Raji (cell line): ENCODE measurements around the gene ELMO1.

ENCODE experiments used
- POLR2A ChIP-seq: IDR thresholded peaks from 2 replicates; pipeline ENCODE4 v1.6.1; 2011; ENCODE audit warnings: low read depth, low read length, control low read depth; ENCODE audit not compliant: insufficient read depth

ELMO1 gene

DNA sequence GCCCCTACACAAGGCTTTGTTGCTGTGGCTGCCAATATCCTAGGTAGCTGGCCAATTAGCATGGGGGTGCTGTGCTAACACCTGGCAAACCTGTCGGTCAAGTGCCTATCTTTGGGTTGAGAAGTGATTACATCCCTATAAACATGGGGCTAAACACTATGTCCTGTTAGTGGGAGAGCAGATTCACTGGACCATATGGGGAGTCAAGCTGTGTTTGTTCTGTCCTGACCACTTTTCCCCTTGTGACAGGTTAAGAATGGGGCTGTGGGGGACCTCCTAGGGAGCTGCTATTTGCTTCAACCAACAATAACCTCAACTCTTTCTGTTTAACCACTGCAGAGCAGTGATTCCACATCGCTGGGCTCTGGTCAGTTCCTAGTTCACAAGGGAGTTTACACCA, 572.9 kb downstream of the ELMO1 start:
- TF ChIP-seq POLR2A = no peak

- no peak for TF ChIP-seq POLR2A
Measured at GRCh38 chr7:36874041-36874440, 574.6 kb downstream of the ELMO1 start.

DNA sequence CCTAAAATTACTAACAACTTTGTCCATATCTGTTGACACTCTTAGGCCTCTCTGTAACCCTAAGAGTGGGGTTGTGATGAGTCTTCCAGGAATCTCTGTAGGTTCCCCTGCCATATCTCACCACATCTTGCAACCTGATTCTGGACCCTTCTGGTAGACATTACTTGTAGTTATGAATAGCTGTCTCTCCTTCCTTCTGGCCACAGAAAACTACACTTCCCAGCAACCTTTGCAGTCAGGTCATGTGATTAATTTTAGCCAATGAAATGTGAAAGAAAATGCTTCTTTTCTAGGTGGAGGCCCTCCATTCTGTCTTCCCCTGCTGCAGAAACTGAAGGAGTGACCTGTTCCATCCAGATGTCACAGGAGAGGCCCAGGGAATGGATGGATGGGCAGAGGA, 576.8 kb downstream of the ELMO1 start:
- TF ChIP-seq POLR2A = no peak

- no peak for TF ChIP-seq POLR2A
Measured at GRCh38 chr7:36871355-36871738, 577.3 kb downstream of the ELMO1 start.

- no peak for TF ChIP-seq POLR2A
Measured at GRCh38 chr7:36870625-36871354, 577.9 kb downstream of the ELMO1 start.

- TF ChIP-seq POLR2A = no peak
Measured at GRCh38 chr7:36868727-36869411, 579.8 kb downstream of the ELMO1 start.

GRCh38 chr7:36865019-36865418, 583.6 kb downstream of the ELMO1 start:
- no peak for TF ChIP-seq POLR2A

DNA sequence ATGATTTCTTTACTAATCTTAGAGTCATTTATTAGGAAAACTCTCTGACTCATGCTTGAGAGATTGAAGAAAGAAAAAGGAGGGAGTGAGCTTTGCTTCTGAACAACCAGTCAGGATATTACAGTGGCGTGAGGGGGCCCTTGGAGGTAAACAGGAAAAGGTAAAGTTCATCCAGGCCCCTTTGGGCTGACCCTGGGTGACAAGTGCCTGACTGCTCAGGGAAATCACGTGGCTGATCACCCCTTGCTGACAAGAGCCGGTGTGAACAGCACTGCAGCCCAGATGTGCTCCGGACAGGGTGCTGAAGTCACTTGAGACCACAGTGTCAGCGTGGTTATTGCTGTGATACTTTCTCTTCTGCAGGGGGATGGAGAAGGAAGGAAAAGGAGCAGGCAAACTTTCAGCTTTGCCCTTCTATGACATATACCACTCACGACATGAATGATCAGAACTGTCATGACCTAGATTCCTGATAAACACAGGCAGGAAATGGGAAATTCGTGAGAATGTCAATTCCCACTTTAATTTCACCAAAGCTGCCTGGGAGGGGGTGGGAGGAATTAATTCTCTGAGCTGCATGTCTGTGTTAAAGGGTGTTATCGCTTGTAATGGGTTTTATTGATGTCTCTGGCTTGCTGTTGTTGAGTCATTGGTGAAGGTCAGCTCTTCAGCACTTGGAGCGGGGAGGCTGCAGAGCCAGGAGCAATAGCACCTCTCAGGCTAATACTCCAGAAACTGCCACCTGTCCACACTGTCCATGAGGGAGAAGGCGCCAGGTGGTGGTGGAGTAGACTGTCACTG, 584.6 kb downstream of the ELMO1 start:
- TF ChIP-seq POLR2A = no peak

GRCh38 chr7:36862771-36863261, 585.8 kb downstream of the ELMO1 start:
- no peak for TF ChIP-seq POLR2A

DNA sequence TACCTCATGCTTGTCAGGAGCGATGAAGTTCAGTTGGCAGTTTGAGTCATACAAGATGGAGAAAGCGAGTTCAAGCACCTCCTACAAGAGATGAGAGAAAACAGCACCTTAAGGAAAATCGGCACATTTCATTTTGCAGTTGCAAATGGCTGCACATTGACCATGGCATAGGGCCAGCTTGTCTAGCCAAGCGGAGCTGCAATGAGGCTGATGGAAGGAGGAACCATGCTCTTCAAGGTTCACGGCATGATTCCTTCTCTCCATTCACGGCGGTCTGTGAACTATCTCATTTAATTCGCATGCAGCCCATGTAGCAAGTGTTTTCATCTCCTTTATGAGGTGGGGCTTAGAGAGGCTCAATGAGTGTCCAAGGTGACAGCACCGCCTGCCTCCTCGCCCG, 587.0 kb downstream of the ELMO1 start:
- TF ChIP-seq POLR2A = no peak

GRCh38 chr7:36860681-36861080, 588.0 kb downstream of the ELMO1 start:
- TF ChIP-seq POLR2A = no peak

GRCh38 chr7:36855330-36855729, 593.3 kb downstream of the ELMO1 start:
- no peak for TF ChIP-seq POLR2A

GRCh38 chr7:36854652-36855051, 594.0 kb downstream of the ELMO1 start:
- no peak for TF ChIP-seq POLR2A

- TF ChIP-seq POLR2A = no peak
Measured at GRCh38 chr7:36852931-36853330, 595.7 kb downstream of the ELMO1 start.

GRCh38 chr7:36852017-36852416, 596.6 kb downstream of the ELMO1 start:
- no peak for TF ChIP-seq POLR2A

- TF ChIP-seq POLR2A = no peak
Measured at GRCh38 chr7:36851382-36851781, 597.3 kb downstream of the ELMO1 start.

DNA sequence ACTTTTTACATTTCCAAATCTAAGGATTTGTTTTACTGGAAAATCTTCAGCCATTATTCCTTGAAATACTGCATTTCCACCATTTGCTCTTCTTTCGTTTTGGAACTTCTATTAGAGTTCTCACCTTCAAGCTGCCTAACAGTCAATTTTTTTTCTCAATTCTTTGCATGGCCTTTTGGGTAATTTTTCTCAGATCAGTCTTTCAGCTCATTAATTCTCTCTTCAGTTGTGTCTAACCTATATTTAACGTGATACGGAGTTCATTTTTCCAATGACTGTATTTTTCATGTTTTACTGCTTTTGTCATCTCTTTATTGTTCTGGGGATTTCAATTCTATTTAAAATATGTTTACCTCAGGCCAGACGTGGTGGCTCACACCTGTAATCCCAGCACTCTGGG, 600.7 kb downstream of the ELMO1 start:
- TF ChIP-seq POLR2A = no peak
